IPS-20b (cell line): ENCODE results near the gene CHM.

ENCODE experiments used
- H3K27ac ChIP-seq: one replicate; pipeline ENCODE4 v1.5.1; 2013; ENCODE audit warnings: low read length
- H3K27me3 ChIP-seq: 2 replicates; pipeline ENCODE4 v1.6.1; 2013; ENCODE audit warnings: mild to moderate bottlenecking, low read length, inconsistent platforms; ENCODE audit not compliant: insufficient read depth
- H3K36me3 ChIP-seq: 2 replicates; pipeline ENCODE4 v1.6.1; 2013; ENCODE audit warnings: low read depth, mild to moderate bottlenecking, inconsistent platforms, low read length, moderate library complexity; ENCODE audit not compliant: insufficient read depth
- H3K4me1 ChIP-seq: 2 replicates; pipeline ENCODE4 v1.6.1; 2013; ENCODE audit warnings: mild to moderate bottlenecking, control low read depth, inconsistent platforms, low read length, moderate library complexity; ENCODE audit not compliant: insufficient read depth
- H3K4me3 ChIP-seq: 2 replicates; pipeline ENCODE4 v1.5.1; 2013; ENCODE audit warnings: mild to moderate bottlenecking, low read length, inconsistent platforms
- H3K9ac ChIP-seq: 2 replicates; pipeline ENCODE4 v1.6.1; 2013; ENCODE audit warnings: low read depth, mild to moderate bottlenecking, inconsistent platforms, low read length, moderate library complexity
- H3K9me3 ChIP-seq: 2 replicates; pipeline ENCODE4 v1.6.1; 2013; ENCODE audit warnings: mild to moderate bottlenecking, low read depth, low read length, inconsistent platforms; ENCODE audit not compliant: insufficient read depth

CHM gene, protein sequence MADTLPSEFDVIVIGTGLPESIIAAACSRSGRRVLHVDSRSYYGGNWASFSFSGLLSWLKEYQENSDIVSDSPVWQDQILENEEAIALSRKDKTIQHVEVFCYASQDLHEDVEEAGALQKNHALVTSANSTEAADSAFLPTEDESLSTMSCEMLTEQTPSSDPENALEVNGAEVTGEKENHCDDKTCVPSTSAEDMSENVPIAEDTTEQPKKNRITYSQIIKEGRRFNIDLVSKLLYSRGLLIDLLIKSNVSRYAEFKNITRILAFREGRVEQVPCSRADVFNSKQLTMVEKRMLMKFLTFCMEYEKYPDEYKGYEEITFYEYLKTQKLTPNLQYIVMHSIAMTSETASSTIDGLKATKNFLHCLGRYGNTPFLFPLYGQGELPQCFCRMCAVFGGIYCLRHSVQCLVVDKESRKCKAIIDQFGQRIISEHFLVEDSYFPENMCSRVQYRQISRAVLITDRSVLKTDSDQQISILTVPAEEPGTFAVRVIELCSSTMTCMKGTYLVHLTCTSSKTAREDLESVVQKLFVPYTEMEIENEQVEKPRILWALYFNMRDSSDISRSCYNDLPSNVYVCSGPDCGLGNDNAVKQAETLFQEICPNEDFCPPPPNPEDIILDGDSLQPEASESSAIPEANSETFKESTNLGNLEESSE

DNA sequence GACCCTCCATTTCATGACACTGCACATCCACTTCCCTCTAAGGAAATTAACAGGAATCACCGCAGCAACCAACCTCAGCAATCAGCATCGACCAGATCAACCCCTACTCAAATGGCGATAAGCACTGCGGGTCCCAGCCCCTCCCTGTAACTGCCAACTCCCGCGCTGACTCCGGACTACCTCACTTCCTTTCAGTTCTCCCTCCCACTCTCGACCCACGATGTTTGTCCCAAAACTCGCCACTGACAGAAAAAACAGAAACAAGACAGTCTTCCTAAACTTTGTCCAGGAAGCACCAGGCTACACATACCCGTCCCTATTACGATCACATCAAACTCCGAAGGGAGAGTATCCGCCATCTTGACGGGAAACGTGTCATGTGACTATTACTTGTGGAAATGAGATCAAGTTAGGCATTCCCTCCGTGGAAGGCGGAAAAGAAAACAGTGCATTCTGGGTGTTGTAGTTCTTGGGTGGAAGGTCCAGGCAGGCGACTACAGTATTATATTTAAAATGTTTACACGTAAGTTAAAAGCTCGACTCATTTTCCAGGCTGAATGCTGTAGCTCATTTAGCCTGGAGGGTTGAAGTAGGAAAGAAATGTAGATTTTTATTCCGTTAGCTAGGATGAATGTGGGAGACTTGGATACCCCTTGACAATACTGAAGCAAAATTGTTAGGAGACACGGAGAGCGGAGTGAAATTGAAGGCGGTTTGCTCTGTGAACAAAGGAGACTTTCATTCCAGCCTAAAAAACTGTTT lies at the start of gene CHM:
Gene CHM, minus strand, starts transcription at position 385 of the 762 bp plus-strand sequence. Its CDS starts 26 bp downstream, at position 359.
- Histone ChIP-seq H3K9me3 (no peaks in the 10 kb centered on the region), H3K36me3 (no peaks in the 10 kb centered on the region), H3K27me3 (no peaks in the 10 kb centered on the region), H3K27ac (peak within 1 kb of the TSS; percentile 65), H3K4me3 (peak within 1 kb of the TSS; percentile 95), H3K9ac (peak within 1 kb of the TSS; percentile 90), H3K4me1 (peaks cover 4% of the 10 kb centered on the region; the same call in 1 of the 2 replicates)

DNA sequence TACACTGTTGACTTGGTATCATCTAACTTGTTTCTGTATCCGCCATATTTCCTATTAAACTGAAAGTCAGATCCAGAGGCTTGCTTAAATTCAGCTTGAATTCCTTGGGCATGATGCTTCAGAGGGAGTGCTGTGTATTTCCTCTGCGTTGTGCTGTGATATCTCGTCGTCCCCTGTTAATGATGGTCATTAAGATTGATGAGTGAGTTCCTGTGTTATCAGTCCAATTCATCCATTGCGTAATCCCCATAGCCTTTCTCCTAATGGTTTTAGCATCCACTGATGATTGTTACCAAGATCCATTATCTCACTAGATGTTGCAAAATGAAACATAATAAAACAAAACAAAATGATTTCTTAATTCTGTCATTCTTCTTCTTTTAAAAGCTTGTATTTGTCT lies 31.3 kb upstream of the CHM start:
- H3K4me1 ChIP-seq = no peaks in the 10 kb centered on the region
- H3K4me3 ChIP-seq = no peak overlapping the region
- no peaks in the 10 kb centered on the region for H3K27me3 ChIP-seq
- no peak overlapping the region for H3K27ac ChIP-seq
- no peaks in the 10 kb centered on the region for H3K9me3 ChIP-seq
- no peaks in the 10 kb centered on the region for H3K36me3 ChIP-seq
- H3K9ac ChIP-seq = no peak overlapping the region

DNA sequence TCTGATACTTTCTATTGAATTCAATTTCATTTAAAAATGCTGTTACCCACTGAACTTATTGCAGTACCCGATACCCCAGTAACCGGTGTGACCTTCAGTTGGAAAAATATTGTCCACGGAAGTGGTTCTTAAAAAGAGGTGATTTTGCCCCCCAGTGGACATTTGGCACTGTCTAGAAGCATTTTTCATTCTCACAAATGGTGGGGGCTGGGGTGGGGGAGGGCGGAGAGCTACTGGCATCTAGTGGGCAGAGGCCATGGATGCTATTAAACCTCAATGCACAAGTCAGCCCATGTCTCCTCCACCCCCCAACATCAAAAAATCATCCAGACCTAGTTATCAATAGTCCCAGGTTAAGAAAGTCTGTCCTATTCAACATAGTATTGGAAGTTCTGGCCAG lies 19.6 kb upstream of the CHM start:
- Histone ChIP-seq H3K27me3 (no peaks in the 10 kb centered on the region), H3K9me3 (no peaks in the 10 kb centered on the region), H3K4me1 (no peaks in the 10 kb centered on the region), H3K9ac (no peak overlapping the region), H3K36me3 (no peaks in the 10 kb centered on the region), H3K27ac (no peak overlapping the region), H3K4me3 (no peak overlapping the region)

DNA sequence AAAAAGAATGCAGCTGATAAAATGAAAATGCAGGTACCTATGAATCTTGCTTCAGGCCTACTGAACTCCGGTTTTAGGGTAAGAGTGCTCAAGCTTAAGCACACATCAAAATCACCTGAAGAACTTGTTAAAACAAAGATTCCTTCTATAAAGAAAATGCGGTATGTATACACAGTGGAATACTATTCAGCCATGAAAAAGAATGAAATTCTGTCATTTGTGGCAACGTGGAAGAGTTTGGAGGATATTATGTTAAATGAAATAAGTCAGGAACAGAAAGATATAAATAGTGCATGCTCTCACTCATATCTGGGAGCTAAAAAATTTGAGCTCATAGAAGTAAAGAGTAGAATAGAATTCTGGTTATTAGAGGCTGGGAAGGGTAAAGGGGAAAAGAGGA lies 14.0 kb upstream of the CHM start:
- Histone ChIP-seq H3K9me3 (no peaks in the 10 kb centered on the region), H3K36me3 (no peaks in the 10 kb centered on the region), H3K9ac (no peak overlapping the region), H3K27ac (no peak overlapping the region), H3K27me3 (no peaks in the 10 kb centered on the region), H3K4me1 (no peaks in the 10 kb centered on the region), H3K4me3 (no peak overlapping the region)

DNA sequence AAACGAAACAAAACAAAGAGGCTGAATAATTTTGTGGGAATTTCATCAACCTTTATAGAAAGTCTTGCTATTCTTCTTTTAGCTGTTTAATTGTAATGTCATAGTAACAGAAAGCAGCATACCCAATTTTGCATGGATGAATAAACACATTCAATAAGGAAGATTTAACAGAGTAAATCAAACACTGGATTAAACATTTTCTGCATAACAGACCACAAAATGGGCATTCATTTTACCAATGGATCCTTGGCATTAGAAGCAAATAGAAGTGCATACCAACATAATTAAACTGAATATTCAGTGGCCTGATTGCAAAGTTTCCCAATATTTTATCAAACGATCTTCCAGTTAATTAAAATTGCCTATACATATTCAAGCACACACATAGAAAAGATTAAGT lies 4.4 kb upstream of the CHM start:
- Histone ChIP-seq H3K4me3 (no peak overlapping the region), H3K36me3 (no peaks in the 10 kb centered on the region), H3K9me3 (no peaks in the 10 kb centered on the region), H3K27ac (no peak overlapping the region), H3K4me1 (no peaks in the 10 kb centered on the region), H3K27me3 (no peaks in the 10 kb centered on the region), H3K9ac (no peak overlapping the region)

DNA sequence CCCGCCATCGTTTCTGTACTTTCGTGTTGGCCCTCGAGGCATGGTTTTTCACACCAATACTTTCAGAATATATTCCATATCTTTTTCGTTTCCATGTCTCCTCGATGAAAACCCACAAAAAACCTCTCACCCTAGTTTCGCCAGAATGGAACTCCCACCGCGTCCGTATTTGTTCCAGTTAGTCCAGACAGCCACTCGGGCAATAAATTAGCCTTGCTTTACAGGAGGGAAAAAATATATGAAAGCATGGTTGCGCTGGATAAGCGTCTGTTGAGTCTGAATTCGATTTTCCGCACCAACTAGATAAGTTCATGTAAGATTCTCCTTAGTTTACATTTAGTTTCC lies 550 bp upstream of the CHM start:
- peaks cover 4% of the 10 kb centered on the region; the same call in 1 of the 2 replicates for H3K4me1 ChIP-seq
- no peaks in the 10 kb centered on the region for H3K27me3 ChIP-seq
- peak overlapping the region; percentile 90 for H3K9ac ChIP-seq
- H3K36me3 ChIP-seq = no peaks in the 10 kb centered on the region
- no peaks in the 10 kb centered on the region for H3K9me3 ChIP-seq
- no peak overlapping the region for H3K27ac ChIP-seq
- H3K4me3 ChIP-seq = peak overlapping the region; percentile 95; the same call in 1 of the 2 replicates

DNA sequence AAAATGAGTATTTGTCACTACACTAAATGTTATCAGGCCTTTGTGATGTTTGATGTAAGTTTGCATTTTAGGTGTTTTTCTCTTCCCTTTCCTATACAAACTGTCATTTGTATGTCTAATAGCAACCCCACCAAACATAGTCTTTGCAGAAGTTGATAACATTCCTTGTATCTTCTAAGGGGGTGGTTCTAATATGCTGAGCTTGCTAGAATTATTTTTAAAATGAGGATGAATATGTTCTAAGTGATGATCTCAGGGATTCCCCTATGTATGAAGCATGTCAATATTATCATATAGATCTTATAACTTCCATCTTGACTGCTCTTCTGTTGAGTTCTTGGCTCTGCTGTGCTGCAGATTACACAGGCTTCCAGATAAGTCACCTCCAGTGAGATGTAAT lies 3.1 kb downstream of the CHM start:
- Histone ChIP-seq H3K9me3 (no peaks in the 10 kb centered on the region), H3K9ac (no peak overlapping the region), H3K27ac (no peak overlapping the region), H3K4me1 (peaks cover 4% of the 10 kb centered on the region; the same call in 1 of the 2 replicates), H3K27me3 (no peaks in the 10 kb centered on the region), H3K4me3 (no peak overlapping the region), H3K36me3 (no peaks in the 10 kb centered on the region)

DNA sequence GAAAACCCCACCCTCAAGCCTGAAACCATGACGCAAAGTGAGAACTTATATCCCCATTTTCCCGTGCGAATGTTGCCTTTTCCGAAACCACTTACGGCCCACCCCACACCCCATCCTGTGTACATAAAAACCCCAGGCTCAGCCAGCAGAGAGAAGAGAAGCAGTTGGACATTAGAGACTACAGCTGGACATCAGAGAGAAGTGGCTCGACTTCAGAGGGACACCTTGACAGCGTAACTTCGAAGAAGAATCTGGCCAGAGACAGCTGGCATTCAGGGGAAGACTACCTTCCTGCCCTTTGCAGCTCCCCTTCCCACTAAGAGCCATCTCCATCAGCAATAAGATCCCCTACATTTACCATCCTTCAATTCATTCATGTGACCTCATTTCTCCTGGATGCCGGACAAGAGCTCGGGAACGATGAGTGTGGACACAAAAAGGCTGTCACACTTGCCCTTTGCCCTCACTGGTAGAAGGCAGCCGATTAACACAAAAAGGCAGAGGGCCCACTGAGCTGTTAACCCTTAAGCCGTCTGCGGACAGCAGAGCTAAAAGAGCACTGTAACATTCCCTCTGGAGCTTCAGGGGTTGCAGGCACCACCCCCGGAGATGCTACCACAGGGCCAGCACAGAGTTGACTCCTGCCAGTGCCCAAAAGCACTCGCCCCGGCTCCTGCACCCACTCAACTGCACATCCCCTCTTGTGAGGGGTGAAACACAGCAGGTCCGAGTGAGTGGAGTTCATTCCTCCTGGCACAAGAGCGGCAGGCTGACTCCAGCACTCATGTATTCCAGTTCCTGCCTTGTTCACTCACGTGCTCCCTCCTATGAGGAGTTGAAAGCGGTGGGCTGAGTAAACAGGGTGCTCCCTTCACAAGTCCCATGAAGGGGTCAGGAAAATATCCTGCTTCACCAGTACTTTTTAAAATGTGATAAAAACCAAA lies 7.5 kb downstream of the CHM start:
- no peaks in the 10 kb centered on the region for H3K27me3 ChIP-seq
- no peaks in the 10 kb centered on the region for H3K36me3 ChIP-seq
- no peak overlapping the region for H3K9ac ChIP-seq
- H3K4me3 ChIP-seq = no peak overlapping the region
- H3K4me1 ChIP-seq = no peaks in the 10 kb centered on the region; the same call in 1 of the 2 replicates
- H3K27ac ChIP-seq = no peak overlapping the region
- no peaks in the 10 kb centered on the region for H3K9me3 ChIP-seq

DNA sequence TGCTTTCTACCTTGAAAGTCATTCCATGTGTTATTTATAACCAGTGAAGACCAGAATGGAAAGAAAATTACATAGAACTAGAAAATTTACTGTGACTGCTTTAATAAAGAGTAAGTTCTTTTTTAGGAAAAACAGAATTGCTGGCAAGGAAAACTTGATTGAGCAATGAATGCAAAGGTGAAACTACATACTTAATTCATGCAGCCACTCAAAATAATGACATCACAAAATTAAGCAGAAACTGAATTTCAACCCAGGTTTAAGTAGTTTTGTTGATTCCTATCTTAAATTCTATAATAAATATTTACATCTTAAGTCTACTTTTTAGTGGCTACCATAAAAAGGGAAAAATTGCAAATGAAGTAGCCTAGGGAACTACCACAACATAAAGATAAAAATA lies 14.0 kb downstream of the CHM start:
- Histone ChIP-seq H3K9ac (no peak overlapping the region), H3K36me3 (no peaks in the 10 kb centered on the region), H3K27me3 (no peaks in the 10 kb centered on the region), H3K9me3 (no peaks in the 10 kb centered on the region), H3K27ac (no peak overlapping the region), H3K4me1 (no peaks in the 10 kb centered on the region), H3K4me3 (no peak overlapping the region)

DNA sequence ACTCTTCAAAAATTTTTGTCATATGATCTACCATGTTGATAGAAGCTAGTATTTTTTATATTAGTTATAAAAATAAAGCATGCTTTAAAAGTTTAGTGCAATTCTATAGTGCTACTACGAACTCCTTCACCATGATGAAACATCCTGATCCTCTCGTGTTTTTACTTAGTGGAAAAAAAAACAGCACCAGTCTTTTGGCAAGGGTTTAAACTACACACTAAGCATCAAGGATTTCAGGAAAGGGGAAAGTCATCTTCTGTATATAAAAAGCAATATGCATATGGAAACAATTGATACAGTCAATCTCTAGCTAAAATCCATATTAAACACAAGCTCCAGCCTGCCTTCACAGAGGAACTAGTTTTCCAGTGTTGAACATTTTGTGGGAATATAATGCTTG lies 18.7 kb downstream of the CHM start:
- H3K36me3 ChIP-seq = no peaks in the 10 kb centered on the region
- H3K27ac ChIP-seq = no peak overlapping the region
- no peaks in the 10 kb centered on the region for H3K9me3 ChIP-seq
- no peak overlapping the region for H3K4me3 ChIP-seq
- no peaks in the 10 kb centered on the region for H3K4me1 ChIP-seq
- H3K9ac ChIP-seq = no peak overlapping the region
- H3K27me3 ChIP-seq = no peaks in the 10 kb centered on the region

DNA sequence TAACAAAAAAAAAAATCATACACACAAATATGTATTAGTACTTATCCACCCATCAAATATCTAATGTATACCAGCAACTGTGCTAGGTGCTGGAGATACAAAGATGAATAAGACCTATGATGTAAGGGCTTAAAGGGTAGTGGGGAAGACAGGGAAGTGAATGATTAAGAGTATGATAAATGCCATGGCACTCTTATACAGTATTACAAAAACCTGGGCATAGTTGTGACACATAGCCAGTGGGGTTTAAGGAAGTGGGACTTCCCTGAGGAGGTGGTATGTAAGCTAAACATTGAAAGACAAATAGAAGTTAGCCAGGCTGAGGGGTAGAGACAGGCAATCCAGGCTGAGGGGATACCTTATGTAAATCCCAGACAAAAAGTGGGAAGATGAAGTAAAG lies 23.5 kb downstream of the CHM start:
- Histone ChIP-seq H3K9me3 (no peaks in the 10 kb centered on the region), H3K36me3 (no peaks in the 10 kb centered on the region), H3K4me3 (no peak overlapping the region), H3K9ac (no peak overlapping the region), H3K4me1 (no peaks in the 10 kb centered on the region), H3K27me3 (no peaks in the 10 kb centered on the region), H3K27ac (no peak overlapping the region)
